Karpas-422 (cell line): Measurements from ENCODE around the gene IRF4. TPM values are rescaled to one million over a fixed set of nuclear protein-coding genes. Genes with fewer than 3 reads are reported as not detected.

Source experiments
- DNase-seq: peaks from one replicate; pipeline ENCODE4 v3.0.0-alpha.2; 2015
- H2AFZ ChIP-seq: fragments of 200-600 bp; sonication (generic); 2 replicates; pipeline ENCODE4 v1.6.1; 2014; ENCODE audit warnings: antibody characterized with exemption, low read length, mixed read lengths
- H3K27ac ChIP-seq: fragments of 200-600 bp; sonication (generic); 2 replicates; pipeline ENCODE4 v1.5.1; 2014; ENCODE audit warnings: mild to moderate bottlenecking, low read length, moderate library complexity
- H3K27me3 ChIP-seq: fragments of 200-600 bp; sonication (generic); 2 replicates; pipeline ENCODE4 v1.6.1; 2014; ENCODE audit warnings: low read length, mixed read lengths
- H3K36me3 ChIP-seq: fragments of 200-600 bp; sonication (generic); 2 replicates; pipeline ENCODE4 v1.6.1; 2014; ENCODE audit warnings: low read length, mixed read lengths; ENCODE audit not compliant: insufficient read depth
- H3K4me1 ChIP-seq: fragments of 200-600 bp; sonication (generic); 2 replicates; pipeline ENCODE4 v1.6.1; 2014; ENCODE audit warnings: mild to moderate bottlenecking, low read length, mixed read lengths
- H3K4me2 ChIP-seq: fragments of 200-600 bp; sonication (generic); 2 replicates; pipeline ENCODE4 v1.6.1; 2014; ENCODE audit warnings: low read length, low read depth, mild to moderate bottlenecking; ENCODE audit not compliant: poor library complexity, severe bottlenecking
- H3K4me3 ChIP-seq: fragments of 200-600 bp; sonication (generic); 2 replicates; pipeline ENCODE4 v1.5.1; 2014; ENCODE audit warnings: mild to moderate bottlenecking, antibody characterized with exemption, low read length, mixed read lengths
- H3K79me2 ChIP-seq: fragments of 200-600 bp; sonication (generic); 2 replicates; pipeline ENCODE4 v1.6.1; 2014; ENCODE audit warnings: mild to moderate bottlenecking, low read length, mixed read lengths
- H3K9ac ChIP-seq: fragments of 200-600 bp; sonication (generic); 2 replicates; pipeline ENCODE4 v1.6.0; 2014; ENCODE audit warnings: low read length
- H3K9me2 ChIP-seq: fragments of 200-600 bp; sonication (generic), shearing (Covaris generic); replicated peaks from 2 replicates; pipeline ENCODE4 v1.6.0; 2014; ENCODE audit warnings: mild to moderate bottlenecking, low read length, moderate library complexity; ENCODE audit not compliant: insufficient read depth
- H3K9me3 ChIP-seq: fragments of 300-700, 200-600 bp; sonication (generic); 2 replicates; pipeline ENCODE4 v1.6.1; 2014; ENCODE audit warnings: low read length, mixed read lengths
- H4K20me1 ChIP-seq: fragments of 200-600 bp; sonication (generic); 2 replicates; pipeline ENCODE4 v1.6.1; 2014; ENCODE audit warnings: mild to moderate bottlenecking, antibody characterized with exemption, low read length, low read depth; ENCODE audit not compliant: insufficient read depth
- total RNA-seq: library from RNA; depleted of rRNA; stranded (reverse); fragments of >200 nt; shearing (Covaris generic); gene quantifications from 2 replicates; pipeline ENCODE4 v1.2.3, GENCODE V29; 2014; ENCODE audit warnings: low replicate concordance

IRF4 gene
- total RNA-seq, 1 experiment from 2014 or later = not detected

- no peak overlapping the region for H3K9ac ChIP-seq
- no peaks in the 10 kb centered on the region for H3K27me3 ChIP-seq
- no peaks in the 10 kb centered on the region for H3K4me1 ChIP-seq
- no peak overlapping the region for H3K4me2 ChIP-seq
- H3K9me3 ChIP-seq = no peaks in the 10 kb centered on the region
- H4K20me1 ChIP-seq = no peaks in the 10 kb centered on the region
- no peaks in the 10 kb centered on the region for H3K79me2 ChIP-seq
- H3K36me3 ChIP-seq = no peaks in the 10 kb centered on the region
- DNase-seq = no peak
- no peak overlapping the region for H3K27ac ChIP-seq
- H2AFZ ChIP-seq = no peak overlapping the region
- H3K4me3 ChIP-seq = no peak overlapping the region
- no peaks in the 10 kb centered on the region for H3K9me2 ChIP-seq
Measured at GRCh38 chr6:393391-394221, 2.1 kb downstream of the IRF4 start.

GRCh38 chr6:394641-395289, 3.2 kb downstream of the IRF4 start:
- Histone ChIP-seq H3K9ac (no peak overlapping the region), H3K27ac (no peak overlapping the region), H3K36me3 (no peaks in the 10 kb centered on the region), H3K4me1 (no peaks in the 10 kb centered on the region), H3K27me3 (no peaks in the 10 kb centered on the region), H3K4me3 (no peak overlapping the region), H3K9me3 (no peaks in the 10 kb centered on the region), H3K4me2 (no peak overlapping the region), H3K9me2 (no peaks in the 10 kb centered on the region), H2AFZ (no peak overlapping the region), H4K20me1 (no peaks in the 10 kb centered on the region), H3K79me2 (no peaks in the 10 kb centered on the region)
- no peak for DNase-seq

GRCh38 chr6:395432-396125, 4.0 kb downstream of the IRF4 start:
- no peak overlapping the region for H3K27ac ChIP-seq

GRCh38 chr6:396126-396520, 4.6 kb downstream of the IRF4 start:
- Histone ChIP-seq H3K4me1 (no peaks in the 10 kb centered on the region), H4K20me1 (no peaks in the 10 kb centered on the region), H3K9ac (no peak overlapping the region)

More at GRCh38 chr6:395432-396125, 4.0 kb downstream of the IRF4 start:
- Histone ChIP-seq H3K79me2 (no peaks in the 10 kb centered on the region), H3K4me1 (no peaks in the 10 kb centered on the region), H2AFZ (no peak overlapping the region), H3K4me2 (no peak overlapping the region), H4K20me1 (no peaks in the 10 kb centered on the region), H3K4me3 (no peak overlapping the region), H3K9ac (no peak overlapping the region), H3K27me3 (no peaks in the 10 kb centered on the region), H3K9me2 (no peaks in the 10 kb centered on the region), H3K9me3 (no peaks in the 10 kb centered on the region), H3K36me3 (no peaks in the 10 kb centered on the region)
- DNase-seq = no peak

GRCh38 chr6:397056-397455, 5.5 kb downstream of the IRF4 start:
- Histone ChIP-seq H3K79me2 (no peaks in the 10 kb centered on the region), H3K9ac (no peak overlapping the region), H3K36me3 (no peaks in the 10 kb centered on the region), H3K9me3 (no peaks in the 10 kb centered on the region), H2AFZ (no peak overlapping the region), H3K4me1 (no peaks in the 10 kb centered on the region), H4K20me1 (no peaks in the 10 kb centered on the region), H3K27ac (no peak overlapping the region), H3K4me3 (no peak overlapping the region), H3K9me2 (no peaks in the 10 kb centered on the region), H3K4me2 (no peak overlapping the region), H3K27me3 (no peaks in the 10 kb centered on the region)
- DNase-seq = no peak

More at GRCh38 chr6:396126-396520, 4.6 kb downstream of the IRF4 start:
- no peak overlapping the region for H3K4me2 ChIP-seq
- no peak overlapping the region for H3K27ac ChIP-seq
- no peak for DNase-seq
- no peak overlapping the region for H2AFZ ChIP-seq
- H3K9me3 ChIP-seq = no peaks in the 10 kb centered on the region
- H3K36me3 ChIP-seq = no peaks in the 10 kb centered on the region
- H3K79me2 ChIP-seq = no peaks in the 10 kb centered on the region
- H3K9me2 ChIP-seq = no peaks in the 10 kb centered on the region
- no peaks in the 10 kb centered on the region for H3K27me3 ChIP-seq
- no peak overlapping the region for H3K4me3 ChIP-seq

GRCh38 chr6:397604-398003, 6.1 kb downstream of the IRF4 start:
- Histone ChIP-seq H3K4me3 (no peak overlapping the region), H3K9me3 (no peaks in the 10 kb centered on the region), H3K27me3 (no peaks in the 10 kb centered on the region), H4K20me1 (no peaks in the 10 kb centered on the region), H3K4me2 (no peak overlapping the region), H3K9me2 (no peaks in the 10 kb centered on the region), H3K79me2 (no peaks in the 10 kb centered on the region), H2AFZ (no peak overlapping the region), H3K4me1 (no peaks in the 10 kb centered on the region), H3K27ac (no peak overlapping the region), H3K36me3 (no peaks in the 10 kb centered on the region), H3K9ac (no peak overlapping the region)
- no peak for DNase-seq

GRCh38 chr6:398065-398464, 6.5 kb downstream of the IRF4 start:
- H3K4me3 ChIP-seq = no peak overlapping the region
- no peaks in the 10 kb centered on the region for H3K9me2 ChIP-seq
- H3K4me2 ChIP-seq = no peak overlapping the region
- H4K20me1 ChIP-seq = no peaks in the 10 kb centered on the region
- H2AFZ ChIP-seq = no peak overlapping the region
- H3K9ac ChIP-seq = no peak overlapping the region
- no peak for DNase-seq
- H3K27me3 ChIP-seq = no peaks in the 10 kb centered on the region
- H3K9me3 ChIP-seq = no peaks in the 10 kb centered on the region
- no peaks in the 10 kb centered on the region for H3K79me2 ChIP-seq
- no peak overlapping the region for H3K27ac ChIP-seq
- no peaks in the 10 kb centered on the region for H3K36me3 ChIP-seq
- H3K4me1 ChIP-seq = no peaks in the 10 kb centered on the region

- Histone ChIP-seq H3K36me3 (no peaks in the 10 kb centered on the region), H3K79me2 (no peaks in the 10 kb centered on the region), H3K9ac (no peak overlapping the region), H3K4me3 (no peak overlapping the region), H3K27me3 (no peaks in the 10 kb centered on the region), H3K27ac (no peak overlapping the region), H3K4me1 (no peaks in the 10 kb centered on the region), H3K9me2 (no peaks in the 10 kb centered on the region), H3K9me3 (no peaks in the 10 kb centered on the region), H3K4me2 (no peak overlapping the region), H2AFZ (no peak overlapping the region), H4K20me1 (no peaks in the 10 kb centered on the region)
- DNase-seq = no peak
Measured at GRCh38 chr6:398558-399078, 7.1 kb downstream of the IRF4 start.
